Memory B cell (primary cell): ENCODE results near the gene HSPB2.

ENCODE experiments used
- ATAC-seq: fragments of 150-1000 bp; cut with Tn5 transposase; 2 replicates; pipeline ENCODE4 v1.10.0; 2021; ENCODE audit warnings: low read depth, mild to moderate bottlenecking, moderate library complexity
- DNase-seq, 2 donors: peaks; one replicate each; pipeline ENCODE4 v3.0.0; 2022; ENCODE audit warnings: low spot score in 2 of 2
- H3K27ac Mint-ChIP-seq: one replicate; pipeline ENCODE4 v1.8.0; 2022; ENCODE audit warnings: mild to moderate bottlenecking, moderate library complexity, mixed read lengths
- H3K27me3 Mint-ChIP-seq: one replicate; pipeline ENCODE4 v1.8.0; 2022; ENCODE audit warnings: mixed read lengths
- H3K36me3 Mint-ChIP-seq: one replicate; pipeline ENCODE4 v1.8.0; 2022; ENCODE audit warnings: mild to moderate bottlenecking, mixed read lengths
- H3K4me1 Mint-ChIP-seq: one replicate; pipeline ENCODE4 v1.8.0; 2022; ENCODE audit warnings: mixed read lengths
- H3K4me3 Mint-ChIP-seq: one replicate; pipeline ENCODE4 v1.8.0; 2022; ENCODE audit warnings: mild to moderate bottlenecking, moderate library complexity, mixed read lengths
- H3K9me3 Mint-ChIP-seq: one replicate; pipeline ENCODE4 v1.8.0; 2022; ENCODE audit warnings: mixed read lengths

HSPB2 gene

DNA sequence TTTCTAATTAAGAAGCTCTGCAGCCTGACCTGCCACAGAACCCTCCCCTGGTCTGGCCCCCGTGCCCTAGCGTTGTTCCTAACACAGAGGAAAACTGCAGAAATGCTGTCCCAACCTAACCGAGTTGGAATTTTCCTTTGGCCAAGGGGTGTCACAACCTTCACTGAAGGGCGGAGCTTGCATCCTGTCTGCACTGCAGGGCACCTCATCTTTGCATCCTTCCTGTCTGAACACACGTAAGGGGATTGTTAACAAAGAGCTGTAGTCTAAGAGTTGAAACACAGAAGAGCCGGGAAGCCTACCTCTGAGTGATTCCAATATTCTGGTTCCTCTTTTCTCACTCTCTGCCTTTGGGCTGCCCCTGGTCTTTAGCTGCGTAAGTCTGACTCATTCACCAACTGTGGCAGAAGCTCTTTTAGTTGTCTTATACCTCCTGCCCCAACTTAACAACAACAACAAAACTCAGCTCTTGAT is 26.2 kb downstream of the HSPB2 start:
- Mint-ChIP-seq H3K4me3 (peak overlapping the region; percentile 12), H3K27me3 (peaks cover 1% of the 10 kb centered on the region)
- peak in 1 of 2 donors; percentile 27 for DNase-seq

DNA sequence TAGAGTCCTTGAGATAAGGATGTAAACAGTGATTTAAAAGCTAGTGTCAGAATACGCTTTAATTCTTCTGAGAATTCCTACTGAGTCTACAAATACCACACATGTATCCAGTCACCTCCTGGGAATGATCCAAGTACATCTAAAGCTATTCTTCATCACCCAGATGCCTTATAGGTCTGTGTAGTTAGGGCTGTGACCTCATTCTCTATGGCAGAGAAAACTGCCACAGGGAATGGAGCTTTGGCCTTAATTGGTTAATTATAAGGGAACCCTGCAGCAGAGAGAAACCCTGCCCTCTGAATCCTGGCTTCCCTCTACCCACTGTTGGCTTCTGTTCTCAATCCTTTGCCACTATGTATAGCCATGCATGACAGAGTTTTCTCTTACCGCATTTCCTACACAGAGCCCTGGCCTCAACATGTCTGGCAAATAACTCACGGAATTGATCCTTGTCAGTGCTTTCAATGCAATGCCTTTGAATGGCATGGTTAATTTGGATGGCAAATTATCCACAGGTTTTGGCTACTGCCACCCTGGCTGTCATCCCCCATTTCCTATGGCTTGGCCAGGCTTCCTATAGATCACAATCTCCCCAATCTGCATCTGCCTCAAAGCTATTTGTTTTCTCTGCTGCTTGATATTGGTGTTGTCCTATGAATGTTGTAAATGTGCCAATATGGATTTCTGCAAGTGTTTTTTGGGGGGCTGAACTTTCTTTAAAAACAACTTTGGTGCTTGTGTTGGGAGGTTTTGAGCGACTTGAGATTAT is 27.5 kb downstream of the HSPB2 start:
- H3K27me3 Mint-ChIP-seq: peaks cover 1% of the 10 kb centered on the region
- no peak overlapping the region for H3K4me3 Mint-ChIP-seq
- H3K4me1 Mint-ChIP-seq: peaks cover 19% of the 10 kb centered on the region
- no peaks in the 10 kb centered on the region for H3K9me3 Mint-ChIP-seq
- DNase-seq (no peak), ATAC-seq (no peak)
- H3K36me3 Mint-ChIP-seq: no peaks in the 10 kb centered on the region
- H3K27ac Mint-ChIP-seq: no peak overlapping the region

More for the DNA sequence above, 26.2 kb downstream of the HSPB2 start:
- peaks cover 19% of the 10 kb centered on the region for H3K4me1 Mint-ChIP-seq
- no peaks in the 10 kb centered on the region for H3K36me3 Mint-ChIP-seq
- peak overlapping the region; percentile 15 for H3K27ac Mint-ChIP-seq
- H3K9me3 Mint-ChIP-seq: no peaks in the 10 kb centered on the region
- peak; percentile 88 for ATAC-seq

DNA sequence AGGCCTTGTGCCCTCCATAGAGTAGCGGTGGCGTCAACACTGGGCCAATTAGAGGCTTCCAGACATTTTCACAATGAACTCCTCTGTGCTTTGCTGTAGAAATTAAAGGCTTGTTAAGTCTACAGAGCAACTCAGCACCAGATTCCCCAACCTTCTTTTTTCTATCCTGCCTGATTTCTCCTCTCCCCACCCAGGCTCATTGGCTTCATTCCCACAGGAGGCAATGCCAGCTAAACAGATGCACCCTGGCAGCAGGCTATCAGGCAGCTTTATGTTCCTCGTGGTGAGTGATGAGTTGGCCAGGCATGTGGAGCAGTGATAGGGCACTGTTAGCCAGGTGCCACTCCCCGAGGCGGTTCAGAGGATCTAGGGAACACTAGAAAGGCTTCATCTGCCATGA is 29.4 kb downstream of the HSPB2 start:
- no peak overlapping the region for H3K4me3 Mint-ChIP-seq
- H3K4me1 Mint-ChIP-seq: peaks cover 15% of the 10 kb centered on the region
- no peak overlapping the region for H3K27ac Mint-ChIP-seq
- ATAC-seq (no peak), DNase-seq (no peak)
- H3K9me3 Mint-ChIP-seq: no peaks in the 10 kb centered on the region
- H3K36me3 Mint-ChIP-seq: no peaks in the 10 kb centered on the region
- H3K27me3 Mint-ChIP-seq: no peaks in the 10 kb centered on the region

DNA sequence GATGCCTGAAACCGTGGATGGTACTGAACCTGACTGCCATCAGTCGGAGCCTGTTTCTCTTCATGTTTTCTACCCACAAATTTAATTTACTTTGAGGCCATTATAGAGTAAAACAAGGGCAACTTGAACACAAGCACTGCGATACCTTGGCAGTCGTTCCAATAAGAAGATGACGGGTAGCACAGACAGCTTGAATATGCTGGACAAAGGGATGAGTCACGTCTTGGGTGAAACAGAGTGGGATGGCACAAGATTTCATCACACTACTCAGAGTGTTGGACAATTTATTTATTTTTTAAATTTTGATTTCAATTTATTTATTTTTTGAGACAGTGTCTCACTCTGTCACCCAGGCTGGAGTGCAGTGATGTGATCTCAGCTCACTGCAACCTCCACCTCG is 30.3 kb downstream of the HSPB2 start:
- no peaks in the 10 kb centered on the region for H3K27me3 Mint-ChIP-seq
- no peak for DNase-seq

DNA sequence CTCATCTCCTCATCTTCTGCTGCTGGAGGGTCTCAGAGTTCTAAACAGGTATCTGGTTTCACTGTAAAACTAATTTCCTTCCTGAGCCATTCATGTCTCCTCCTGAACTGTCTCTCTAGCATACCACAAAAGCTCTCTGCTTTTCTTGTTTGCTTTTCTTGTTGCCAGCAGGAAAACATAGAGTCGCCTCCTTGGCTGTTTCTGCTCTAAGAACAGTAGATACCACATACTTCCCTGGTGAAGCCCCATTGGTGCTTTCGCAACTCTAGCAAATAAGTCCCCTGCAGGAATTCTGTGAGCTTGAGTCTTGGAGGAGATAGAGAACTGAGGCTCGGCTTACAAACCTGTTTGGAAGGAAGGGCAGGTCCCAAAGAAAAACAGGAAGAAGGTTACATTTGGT is 31.6 kb downstream of the HSPB2 start:
- H3K9me3 Mint-ChIP-seq: no peaks in the 10 kb centered on the region
- ATAC-seq (no peak), DNase-seq (no peak)
- no peaks in the 10 kb centered on the region for H3K27me3 Mint-ChIP-seq
- H3K4me3 Mint-ChIP-seq: no peak overlapping the region
- peaks cover 2% of the 10 kb centered on the region for H3K4me1 Mint-ChIP-seq
- H3K36me3 Mint-ChIP-seq: no peaks in the 10 kb centered on the region
- H3K27ac Mint-ChIP-seq: no peak overlapping the region

More for the DNA sequence above, 30.3 kb downstream of the HSPB2 start:
- Mint-ChIP-seq H3K9me3 (no peaks in the 10 kb centered on the region), H3K27ac (no peak overlapping the region), H3K36me3 (no peaks in the 10 kb centered on the region), H3K4me1 (peaks cover 13% of the 10 kb centered on the region), H3K4me3 (no peak overlapping the region)
- ATAC-seq: no peak

DNA sequence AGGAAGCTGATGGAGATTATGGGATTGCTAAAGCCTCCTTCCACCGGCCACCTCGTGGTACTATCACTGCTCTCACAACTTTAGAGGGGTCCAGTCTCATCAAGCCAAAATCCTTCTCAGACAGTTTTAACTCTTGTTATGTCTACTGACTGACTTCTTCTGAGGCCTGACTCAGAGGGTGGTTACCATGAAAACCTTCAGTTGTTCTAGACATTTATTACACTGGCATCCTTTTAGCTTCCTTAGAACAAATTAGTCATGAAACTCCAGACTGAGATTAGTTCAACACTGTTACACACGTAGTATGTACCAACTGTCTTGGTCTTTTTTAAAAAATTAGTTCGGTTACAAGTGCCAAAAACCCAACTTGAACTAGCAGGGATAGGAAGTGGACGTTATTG is 32.1 kb downstream of the HSPB2 start:
- Mint-ChIP-seq H3K27me3 (no peaks in the 10 kb centered on the region), H3K4me1 (no peaks in the 10 kb centered on the region), H3K36me3 (no peaks in the 10 kb centered on the region), H3K9me3 (no peaks in the 10 kb centered on the region), H3K27ac (no peak overlapping the region), H3K4me3 (no peak overlapping the region)
- DNase-seq (no peak), ATAC-seq (no peak)

DNA sequence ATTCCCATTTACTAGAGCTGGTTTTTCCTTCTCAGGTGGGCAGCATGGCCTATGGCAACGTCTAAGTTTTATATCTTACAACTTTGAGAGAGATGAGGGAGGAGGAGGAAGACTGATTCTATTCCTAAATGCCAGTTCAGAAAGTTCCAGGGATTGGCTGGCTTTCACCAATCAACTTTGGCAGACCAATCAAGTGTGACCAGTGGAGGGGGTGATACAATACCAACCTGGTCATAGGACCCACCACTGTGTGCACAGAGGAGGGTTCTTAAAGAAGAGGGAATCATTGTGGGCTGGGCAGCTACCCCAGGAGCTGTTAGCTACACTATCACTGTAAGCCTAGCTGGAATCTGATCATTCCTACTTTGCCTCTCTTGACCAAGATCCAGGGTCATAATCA is 32.7 kb downstream of the HSPB2 start:
- Mint-ChIP-seq H3K9me3 (no peaks in the 10 kb centered on the region), H3K27ac (no peak overlapping the region), H3K36me3 (no peaks in the 10 kb centered on the region), H3K4me1 (no peaks in the 10 kb centered on the region), H3K27me3 (no peaks in the 10 kb centered on the region), H3K4me3 (no peak overlapping the region)
- DNase-seq (no peak), ATAC-seq (no peak)

DNA sequence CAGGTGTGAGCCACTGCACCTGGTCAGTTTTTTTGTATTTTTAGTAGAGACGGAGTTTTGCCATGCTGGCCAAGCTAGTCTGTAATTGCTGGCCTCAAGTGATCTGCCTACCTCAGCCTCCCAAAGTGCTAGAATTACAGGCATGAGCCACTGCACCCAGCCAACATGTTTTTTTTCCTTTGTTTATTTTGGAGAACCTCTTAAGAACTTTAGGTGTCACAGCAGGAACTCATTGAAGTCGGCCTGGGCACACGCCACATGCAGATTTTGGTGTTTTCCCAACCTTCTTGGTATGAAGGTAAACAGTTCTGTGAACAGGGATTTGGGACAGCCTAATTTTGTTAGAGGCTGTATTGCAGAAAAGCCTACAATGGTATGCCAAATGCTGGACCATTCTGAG is 34.0 kb downstream of the HSPB2 start:
- ATAC-seq (no peak), DNase-seq (no peak)
- no peak overlapping the region for H3K27ac Mint-ChIP-seq
- H3K9me3 Mint-ChIP-seq: no peaks in the 10 kb centered on the region
- H3K4me3 Mint-ChIP-seq: no peak overlapping the region
- H3K36me3 Mint-ChIP-seq: no peaks in the 10 kb centered on the region
- H3K27me3 Mint-ChIP-seq: no peaks in the 10 kb centered on the region
- H3K4me1 Mint-ChIP-seq: no peaks in the 10 kb centered on the region

DNA sequence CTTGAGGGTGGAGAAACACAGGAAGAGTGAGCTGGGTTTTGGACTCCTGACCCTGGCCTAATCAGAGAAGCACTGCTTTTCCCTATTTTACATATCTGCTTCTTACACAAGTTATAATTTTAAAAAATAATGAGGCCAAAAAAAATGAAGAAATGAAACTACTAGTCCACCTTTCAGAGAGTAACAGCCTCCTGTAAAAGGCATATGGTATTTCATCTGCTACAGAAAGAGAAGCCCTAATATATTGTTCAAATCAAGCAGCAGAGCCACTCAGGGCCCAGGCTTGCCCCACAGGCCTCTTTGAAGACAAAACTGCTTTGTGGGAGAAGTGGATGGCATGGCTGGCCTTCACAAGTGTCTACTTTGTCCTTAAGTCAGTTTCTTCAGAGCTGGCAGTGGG is 34.6 kb downstream of the HSPB2 start:
- H3K9me3 Mint-ChIP-seq: no peaks in the 10 kb centered on the region
- no peaks in the 10 kb centered on the region for H3K4me1 Mint-ChIP-seq

DNA sequence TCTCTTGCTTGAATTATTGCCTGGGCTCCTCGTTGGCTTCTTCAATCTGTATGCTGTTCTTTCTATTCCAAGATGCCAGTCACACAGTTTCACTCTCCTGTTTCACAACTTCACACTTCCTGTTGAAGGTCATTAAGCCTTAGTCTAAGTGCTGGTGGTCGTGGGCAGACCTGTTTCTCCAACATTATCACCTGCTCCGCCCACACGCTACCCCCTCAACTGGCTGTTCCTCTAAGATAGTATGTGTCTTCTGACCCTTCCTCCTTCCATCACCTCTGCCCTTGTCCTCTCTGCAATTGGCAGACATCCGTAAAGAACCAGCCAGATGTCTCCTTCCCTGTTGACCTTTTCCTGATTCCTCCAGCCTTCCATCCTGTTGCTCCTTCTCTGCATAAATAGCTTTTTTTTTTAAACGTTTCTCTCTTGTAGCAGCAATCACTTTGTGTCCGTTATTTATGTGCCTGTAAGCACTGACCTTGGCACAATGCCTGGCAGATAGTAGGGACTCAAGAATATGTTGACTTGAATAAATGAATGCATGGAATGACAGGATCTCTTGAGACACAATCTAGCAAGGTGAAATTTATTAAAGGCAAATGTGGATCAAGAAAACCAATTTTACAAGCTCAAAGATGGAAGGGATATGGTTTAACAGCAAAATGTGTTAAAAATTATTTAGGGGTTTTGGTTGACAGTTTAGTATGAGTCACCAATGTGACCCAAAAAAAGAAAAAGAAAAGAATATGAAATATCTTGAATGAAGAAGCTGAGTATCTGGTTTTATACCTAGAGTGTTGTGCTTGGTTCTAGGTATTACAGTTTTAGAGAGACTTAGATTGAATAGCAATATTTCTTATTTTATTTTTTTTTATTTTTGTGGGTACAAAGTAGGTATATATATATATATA is 37.2 kb downstream of the HSPB2 start:
- no peak for ATAC-seq
- Mint-ChIP-seq H3K4me1 (no peaks in the 10 kb centered on the region), H3K36me3 (no peaks in the 10 kb centered on the region), H3K9me3 (no peaks in the 10 kb centered on the region), H3K4me3 (no peak overlapping the region), H3K27me3 (no peaks in the 10 kb centered on the region), H3K27ac (no peak overlapping the region)
- no peak for DNase-seq

More for the DNA sequence above, 34.6 kb downstream of the HSPB2 start:
- Mint-ChIP-seq H3K4me3 (no peak overlapping the region), H3K27ac (no peak overlapping the region), H3K36me3 (no peaks in the 10 kb centered on the region), H3K27me3 (no peaks in the 10 kb centered on the region)
- DNase-seq (no peak), ATAC-seq (peak; percentile 32)

DNA sequence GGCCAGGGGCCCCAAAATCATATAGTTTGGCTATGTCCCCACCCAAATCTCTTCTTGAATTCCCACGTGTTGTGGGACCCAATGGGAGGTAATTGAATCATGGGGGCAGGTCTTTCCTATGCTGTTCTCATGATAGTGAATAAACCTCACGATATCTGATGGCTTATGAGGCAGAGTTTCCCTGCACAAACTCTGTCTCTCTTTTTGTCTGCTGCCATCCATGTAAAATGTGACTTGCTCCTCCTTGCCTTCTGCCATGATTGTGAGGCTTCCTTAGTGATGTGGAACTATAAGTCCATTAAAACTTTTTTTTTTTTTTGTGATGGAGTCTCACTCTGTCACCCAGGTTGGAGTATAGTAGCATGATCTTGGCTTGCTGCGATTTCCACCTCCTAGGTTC is 39.0 kb downstream of the HSPB2 start:
- no peak for DNase-seq
- no peak for ATAC-seq
- no peaks in the 10 kb centered on the region for H3K4me1 Mint-ChIP-seq

DNA sequence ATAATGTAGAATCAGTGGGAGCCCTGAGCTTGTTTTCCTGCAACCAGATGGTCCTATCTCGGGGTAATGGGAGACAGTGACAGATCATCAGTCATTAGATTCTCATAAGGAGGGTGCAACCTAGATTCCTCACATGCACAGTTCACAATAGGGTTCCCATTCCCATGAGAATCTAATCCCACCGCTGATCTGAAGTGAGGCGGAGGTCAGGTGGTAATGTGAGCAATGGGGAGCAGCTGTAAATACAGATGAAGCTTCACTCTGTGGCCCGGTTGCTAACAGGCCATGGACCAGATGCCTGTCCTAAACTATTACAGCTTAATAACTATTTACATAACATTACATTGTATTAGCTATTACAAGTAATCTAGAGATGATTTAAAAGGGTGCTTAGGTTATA is 41.6 kb downstream of the HSPB2 start:
- no peak for DNase-seq
- Mint-ChIP-seq H3K4me3 (no peak overlapping the region), H3K27me3 (peaks cover 4% of the 10 kb centered on the region), H3K9me3 (no peaks in the 10 kb centered on the region), H3K4me1 (no peaks in the 10 kb centered on the region), H3K36me3 (no peaks in the 10 kb centered on the region), H3K27ac (no peak overlapping the region)
- no peak for ATAC-seq

More for the DNA sequence above, 39.0 kb downstream of the HSPB2 start:
- H3K4me3 Mint-ChIP-seq: no peak overlapping the region
- no peaks in the 10 kb centered on the region for H3K9me3 Mint-ChIP-seq
- no peaks in the 10 kb centered on the region for H3K27me3 Mint-ChIP-seq
- no peaks in the 10 kb centered on the region for H3K36me3 Mint-ChIP-seq
- no peak overlapping the region for H3K27ac Mint-ChIP-seq

DNA sequence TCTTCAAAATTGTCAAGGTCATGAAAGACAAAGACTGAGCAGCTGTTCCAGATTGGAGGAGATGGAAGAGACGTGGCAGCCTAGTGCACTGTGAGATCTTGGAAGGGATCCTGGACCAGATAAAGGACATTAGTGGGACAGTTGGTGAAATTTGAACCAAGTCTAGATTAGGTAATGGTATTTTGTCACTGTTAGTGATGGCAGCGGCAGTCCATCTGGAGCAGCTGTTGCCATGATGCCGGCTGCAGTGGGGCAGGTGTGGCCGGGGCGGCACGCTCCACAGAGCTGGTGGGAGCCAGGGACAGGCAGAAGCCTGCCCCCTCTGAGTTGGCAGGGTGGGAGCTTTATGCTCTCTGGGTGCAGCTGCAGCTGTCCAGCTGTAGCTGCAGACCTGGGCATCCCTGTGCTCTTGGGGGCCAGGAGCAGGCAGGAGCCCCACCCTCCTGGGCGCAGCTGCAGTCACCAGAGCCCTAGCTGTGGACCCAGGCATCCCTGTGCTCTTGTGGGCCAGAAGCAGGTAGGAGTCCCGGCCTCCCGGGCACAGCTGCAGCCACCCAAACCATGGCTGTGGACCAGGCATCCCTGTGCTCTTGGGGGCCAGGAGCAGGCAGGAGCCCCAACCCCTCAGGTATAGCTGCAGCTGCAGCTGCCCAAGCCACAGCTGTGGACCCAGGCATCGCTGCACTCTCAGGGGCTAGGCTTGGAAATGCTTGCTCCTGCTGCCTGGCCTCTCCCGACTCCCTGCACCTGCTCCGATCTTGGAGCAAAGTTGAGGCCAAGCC is 45.3 kb downstream of the HSPB2 start:
- no peaks in the 10 kb centered on the region for H3K9me3 Mint-ChIP-seq
- no peak overlapping the region for H3K27ac Mint-ChIP-seq
- no peaks in the 10 kb centered on the region for H3K4me1 Mint-ChIP-seq
- no peaks in the 10 kb centered on the region for H3K36me3 Mint-ChIP-seq
- no peak for DNase-seq
- no peak overlapping the region for H3K4me3 Mint-ChIP-seq
- no peak for ATAC-seq
- H3K27me3 Mint-ChIP-seq: peaks cover 4% of the 10 kb centered on the region

DNA sequence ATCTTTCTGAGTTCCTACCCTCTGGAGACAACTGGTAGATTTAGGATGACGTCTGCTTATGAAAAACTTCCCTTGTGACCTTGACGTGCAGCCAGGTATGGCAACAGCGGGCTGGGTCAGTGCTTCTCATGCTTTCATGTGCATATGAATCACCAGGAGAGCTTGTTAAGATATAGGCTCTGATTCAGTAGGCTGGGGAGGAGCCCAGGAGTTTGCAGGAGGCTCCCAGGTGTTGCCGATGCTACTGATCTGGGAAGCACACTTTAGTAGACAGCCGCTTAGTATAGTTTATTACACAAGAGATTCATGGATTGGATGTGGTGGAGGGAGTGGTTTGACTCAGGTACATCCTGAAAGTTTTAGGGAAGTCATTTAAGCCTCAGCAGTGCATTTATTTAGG is 48.4 kb downstream of the HSPB2 start:
- no peaks in the 10 kb centered on the region for H3K4me1 Mint-ChIP-seq
- peaks cover 4% of the 10 kb centered on the region for H3K27me3 Mint-ChIP-seq
- H3K27ac Mint-ChIP-seq: no peak overlapping the region
- ATAC-seq (no peak), DNase-seq (no peak)
- no peak overlapping the region for H3K4me3 Mint-ChIP-seq
- no peaks in the 10 kb centered on the region for H3K36me3 Mint-ChIP-seq
- no peaks in the 10 kb centered on the region for H3K9me3 Mint-ChIP-seq
